Measurements from ENCODE around the gene IFT81. TPM values are rescaled to one million over a fixed set of nuclear protein-coding genes. Genes with fewer than 3 reads are reported as not detected.

IFT81 gene
- total RNA-seq, 5 donors from 2014 or later (not counting 1 experiment from before 2014, with no cell fraction given) = 0.73 to 2.3 (median 1.5) TPM

- 80% methylated on average over 2 of the region's 2 CpGs for WGBS (ENCODE audit: insufficient coverage)
- Histone ChIP-seq H3K27me3 (replicated peaks in 1 of 2; ENCODE audit: control insufficient read depth in 2 of 2, extremely low read depth in 1 of 2, insufficient read depth in 2 of 2, low read length in 1 of 2) (peaks cover 0 to 6% of the 10 kb centered on the region in 2 experiments), H3K4me1 (ENCODE audit: control insufficient read depth in 1 of 2, extremely low read depth in 1 of 2, insufficient read depth in 2 of 2, low read length in 2 of 2) (no peaks in the 10 kb centered on the region), H3K4me3 (ENCODE audit: control insufficient read depth in 1 of 2, extremely low read depth in 1 of 2, low read length in 1 of 2) (no peak overlapping the region), H3K9me3 (no peaks in the 10 kb centered on the region), H3K36me3 (ENCODE audit: control insufficient read depth in 2 of 2, extremely low read depth in 1 of 2, insufficient read depth in 1 of 2, low read length in 1 of 2) (no peaks in the 10 kb centered on the region), H3K27ac (ENCODE audit: low read length) (no peak overlapping the region)
- Mint-ChIP-seq H3K4me1 (no peaks in the 10 kb centered on the region), H3K4me3 (no peak overlapping the region), H3K27ac (no peak overlapping the region), H3K36me3 (no peaks in the 10 kb centered on the region), H3K9me3 (no peaks in the 10 kb centered on the region), H3K27me3 (peaks cover 0 to 5% of the 10 kb centered on the region in 2 donors)
- POLR2A ChIA-PET = interaction anchor here in 1 of 2 donors (0.6 kb wide), 1 partner anchor 589 kb away, joined by 6 read pairs; no protein-coding TSS in a partner anchor
- no peak for DNase-seq
- CTCF ChIA-PET = interaction anchor here in 1 of 2 donors (0.5 kb wide), 1 partner anchor 387 kb away, joined by 3 read pairs; no protein-coding TSS in a partner anchor
- no peak for ATAC-seq (replicated peaks in 1 of 4)
These were observed 18.2 kb upstream of the IFT81 start for GRCh38 chr12:110105986-110106385.

- H3K36me3 ChIP-seq (ENCODE audit: control insufficient read depth in 2 of 2, extremely low read depth in 1 of 2, insufficient read depth in 1 of 2, low read length in 1 of 2) = no peaks in the 10 kb centered on the region
- H3K27ac ChIP-seq (ENCODE audit: low read length) = no peak overlapping the region
- POLR2A ChIA-PET = no interaction called here
- Mint-ChIP-seq H3K27me3 (peaks cover 3 to 5% of the 10 kb centered on the region in 2 donors), H3K27ac (no peak overlapping the region), H3K36me3 (no peaks in the 10 kb centered on the region), H3K9me3 (no peaks in the 10 kb centered on the region), H3K4me1 (no peaks in the 10 kb centered on the region), H3K4me3 (no peak overlapping the region)
- ATAC-seq (replicated peaks in 1 of 4) = no peak
- H3K27me3 ChIP-seq (replicated peaks in 1 of 2; ENCODE audit: control insufficient read depth in 2 of 2, extremely low read depth in 1 of 2, insufficient read depth in 2 of 2, low read length in 1 of 2) = peaks cover 0 to 6% of the 10 kb centered on the region in 2 experiments
- WGBS (ENCODE audit: insufficient coverage) = 88% methylated on average over 8 of the region's 14 CpGs
- no peak overlapping the region for H3K4me3 ChIP-seq (ENCODE audit: control insufficient read depth in 1 of 2, extremely low read depth in 1 of 2, low read length in 1 of 2)
- no peaks in the 10 kb centered on the region for H3K4me1 ChIP-seq (ENCODE audit: control insufficient read depth in 1 of 2, extremely low read depth in 1 of 2, insufficient read depth in 2 of 2, low read length in 2 of 2)
- no peaks in the 10 kb centered on the region for H3K9me3 ChIP-seq
- CTCF ChIA-PET = no interaction called here
- no peak for DNase-seq
These were observed 16.5 kb upstream of the IFT81 start for GRCh38 chr12:110107369-110108281.

GRCh38 chr12:110108309-110109036, 15.7 kb upstream of the IFT81 start:
- no CpG with 5 or more reads among the region's 8 CpGs for WGBS (ENCODE audit: insufficient coverage)
- no peaks in the 10 kb centered on the region for H3K36me3 Mint-ChIP-seq
- no peaks in the 10 kb centered on the region for H3K4me1 ChIP-seq (ENCODE audit: control insufficient read depth in 1 of 2, extremely low read depth in 1 of 2, insufficient read depth in 2 of 2, low read length in 2 of 2)
- peaks cover 3 to 5% of the 10 kb centered on the region in 2 donors for H3K27me3 Mint-ChIP-seq
- H3K9me3 Mint-ChIP-seq = no peaks in the 10 kb centered on the region
- peaks cover 0 to 6% of the 10 kb centered on the region in 2 experiments for H3K27me3 ChIP-seq (replicated peaks in 1 of 2; ENCODE audit: control insufficient read depth in 2 of 2, extremely low read depth in 1 of 2, insufficient read depth in 2 of 2, low read length in 1 of 2)
- no peak overlapping the region for H3K27ac Mint-ChIP-seq
- no peak overlapping the region for H3K4me3 Mint-ChIP-seq
- no peak overlapping the region for H3K4me3 ChIP-seq (ENCODE audit: control insufficient read depth in 1 of 2, extremely low read depth in 1 of 2, low read length in 1 of 2)
- no peaks in the 10 kb centered on the region for H3K36me3 ChIP-seq (ENCODE audit: control insufficient read depth in 2 of 2, extremely low read depth in 1 of 2, insufficient read depth in 1 of 2, low read length in 1 of 2)
- H3K9me3 ChIP-seq = no peaks in the 10 kb centered on the region
- POLR2A ChIA-PET = no interaction called here
- CTCF ChIA-PET = interaction anchor here in 1 of 2 donors (0.7 kb wide), 1 partner anchor 23 kb away, joined by 3 read pairs; no protein-coding TSS in a partner anchor
- H3K27ac ChIP-seq (ENCODE audit: low read length) = no peak overlapping the region
- DNase-seq (no peak), ATAC-seq (replicated peaks in 1 of 4) (no peak)
- H3K4me1 Mint-ChIP-seq = no peaks in the 10 kb centered on the region

- Mint-ChIP-seq H3K4me1 (no peaks in the 10 kb centered on the region), H3K9me3 (no peaks in the 10 kb centered on the region), H3K27me3 (peaks cover 3 to 5% of the 10 kb centered on the region in 2 donors), H3K36me3 (no peaks in the 10 kb centered on the region), H3K27ac (no peak overlapping the region), H3K4me3 (no peak overlapping the region)
- H3K4me1 ChIP-seq (ENCODE audit: control insufficient read depth in 1 of 2, extremely low read depth in 1 of 2, insufficient read depth in 2 of 2, low read length in 2 of 2) = no peaks in the 10 kb centered on the region
- H3K4me3 ChIP-seq (ENCODE audit: control insufficient read depth in 1 of 2, extremely low read depth in 1 of 2, low read length in 1 of 2) = no peak overlapping the region
- ATAC-seq (replicated peaks in 1 of 4) (no peak), DNase-seq (no peak)
- H3K9me3 ChIP-seq = no peaks in the 10 kb centered on the region
- POLR2A ChIA-PET = no interaction called here
- CTCF ChIA-PET = interaction anchor here in 1 of 2 donors (0.6 to 0.7 kb wide), 2 partner anchors 9 to 24 kb away, joined by 3 read pairs; no protein-coding TSS in a partner anchor
- H3K27me3 ChIP-seq (replicated peaks in 1 of 2; ENCODE audit: control insufficient read depth in 2 of 2, extremely low read depth in 1 of 2, insufficient read depth in 2 of 2, low read length in 1 of 2) = peaks cover 0 to 8% of the 10 kb centered on the region in 2 experiments
- no peak overlapping the region for H3K27ac ChIP-seq (ENCODE audit: low read length)
- WGBS (ENCODE audit: insufficient coverage) = 79% methylated on average over 8 of the region's 13 CpGs
- H3K36me3 ChIP-seq (ENCODE audit: control insufficient read depth in 2 of 2, extremely low read depth in 1 of 2, insufficient read depth in 1 of 2, low read length in 1 of 2) = no peaks in the 10 kb centered on the region
These were observed 14.9 kb upstream of the IFT81 start for GRCh38 chr12:110109037-110109836.

- Histone ChIP-seq H3K9me3 (no peaks in the 10 kb centered on the region), H3K4me1 (ENCODE audit: control insufficient read depth in 1 of 2, extremely low read depth in 1 of 2, insufficient read depth in 2 of 2, low read length in 2 of 2) (no peaks in the 10 kb centered on the region), H3K36me3 (ENCODE audit: control insufficient read depth in 2 of 2, extremely low read depth in 1 of 2, insufficient read depth in 1 of 2, low read length in 1 of 2) (no peaks in the 10 kb centered on the region), H3K27ac (ENCODE audit: low read length) (no peak overlapping the region), H3K27me3 (replicated peaks in 1 of 2; ENCODE audit: control insufficient read depth in 2 of 2, extremely low read depth in 1 of 2, insufficient read depth in 2 of 2, low read length in 1 of 2) (peaks cover 0 to 8% of the 10 kb centered on the region in 2 experiments), H3K4me3 (ENCODE audit: control insufficient read depth in 1 of 2, extremely low read depth in 1 of 2, low read length in 1 of 2) (no peak overlapping the region)
- CTCF ChIA-PET = no interaction called here
- Mint-ChIP-seq H3K4me3 (no peak overlapping the region), H3K4me1 (no peaks in the 10 kb centered on the region), H3K9me3 (no peaks in the 10 kb centered on the region), H3K27me3 (peaks cover 3 to 5% of the 10 kb centered on the region in 2 donors), H3K36me3 (no peaks in the 10 kb centered on the region), H3K27ac (no peak overlapping the region)
- POLR2A ChIA-PET = interaction anchor here in 1 of 2 donors (0.5 kb wide), 1 partner anchor 115 kb away, joined by 3 read pairs; no protein-coding TSS in a partner anchor
- DNase-seq = no peak
- ATAC-seq (replicated peaks in 1 of 4) = no peak
- WGBS (ENCODE audit: insufficient coverage) = no CpG with 5 or more reads among the region's 2 CpGs
These were observed 14.2 kb upstream of the IFT81 start for GRCh38 chr12:110109837-110110535.
